GM19025 (cell line): ENCODE measurements around the gene PIK3R3.
A peak's percentile ranks its signal among the peaks of the same experiment; 100 is the strongest.

ENCODE experiments used
- ATAC-seq: cut with Tn5 transposase; IDR thresholded peaks from one replicate; pipeline ENCODE4 v1.9.1; 2021; ENCODE audit warnings: mild to moderate bottlenecking, low read depth, moderate library complexity; ENCODE audit not compliant: unreplicated experiment

PIK3R3 gene

DNA sequence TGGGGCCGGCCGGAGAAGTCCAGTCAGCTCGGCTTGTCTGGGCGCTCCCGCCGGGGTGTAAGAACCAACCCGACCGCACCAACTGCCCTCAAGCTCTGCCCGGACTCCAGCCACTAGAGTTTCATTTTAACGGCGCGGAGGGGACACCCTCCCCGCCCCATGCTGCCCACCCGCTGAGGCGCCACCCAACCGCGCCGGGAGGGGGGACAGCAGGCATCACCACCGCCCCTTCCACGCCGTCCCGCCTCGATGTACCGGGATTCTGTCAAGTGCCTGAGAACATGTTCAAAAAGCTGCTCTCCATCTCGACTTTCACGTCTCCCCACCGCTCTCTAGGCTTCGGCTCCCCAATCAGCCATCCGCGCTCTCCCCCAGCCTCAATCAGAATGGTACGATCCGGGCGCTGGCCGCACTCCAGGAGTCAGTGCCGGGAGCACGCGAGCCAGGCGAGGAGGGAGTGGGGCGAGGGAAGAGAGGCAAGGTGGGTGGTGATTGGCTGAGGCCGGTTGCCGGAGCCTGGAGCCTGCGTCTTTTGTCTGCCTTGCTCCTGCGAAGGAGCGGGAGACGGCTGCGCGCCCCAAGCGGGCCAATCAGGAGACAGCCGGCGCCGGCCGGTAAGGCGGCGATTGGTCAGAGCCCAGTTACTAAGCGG is at the start of gene PIK3R3:
Gene PIK3R3, minus strand, starts transcription at position 101 of the 652 bp plus-strand sequence. CDS start 677 bp downstream, outside the sequence.
- ATAC-seq: peak; percentile 82

DNA sequence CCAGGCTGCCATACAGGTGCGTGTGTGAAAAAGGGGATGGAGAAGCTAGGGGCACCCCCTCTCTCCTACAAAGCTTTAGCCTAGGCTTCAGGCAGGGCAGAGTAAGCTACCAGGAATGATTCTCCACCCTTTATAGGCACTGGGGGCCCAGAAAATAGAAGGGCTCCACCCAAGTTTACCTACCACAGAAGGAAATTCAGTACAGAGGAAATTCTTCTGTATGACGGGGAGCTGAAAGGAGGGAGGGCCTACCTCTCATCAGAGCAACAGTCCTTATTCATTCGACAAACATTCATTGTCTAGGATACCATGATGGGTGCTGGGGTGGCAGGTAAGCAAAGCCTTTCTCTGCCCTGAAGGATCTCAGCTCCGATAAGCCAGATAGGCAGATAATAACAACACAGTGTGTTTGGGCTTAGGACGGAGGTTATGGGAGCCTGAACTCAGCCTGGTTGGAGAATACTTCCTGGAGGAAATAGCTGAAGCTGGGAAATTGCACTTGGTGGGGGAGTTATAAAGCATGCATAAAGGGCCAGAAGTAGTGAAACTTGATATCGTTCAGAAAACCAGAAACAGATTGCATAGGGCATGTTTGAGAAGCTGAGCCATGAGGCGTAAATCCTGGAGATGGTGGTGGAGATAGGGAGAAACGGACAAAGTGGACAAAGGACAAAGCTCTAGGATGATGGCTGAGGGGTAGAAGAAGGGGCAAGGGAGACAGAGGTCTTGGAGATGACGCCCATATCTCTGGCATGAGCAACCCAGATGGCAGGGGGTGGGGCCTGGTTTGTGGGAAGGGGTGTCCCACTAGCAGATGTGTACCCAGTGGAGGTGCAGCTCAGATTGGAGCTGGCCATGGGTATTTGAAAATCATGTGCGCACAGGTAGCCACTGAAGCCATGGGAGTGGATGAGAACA is 49.2 kb upstream of the PIK3R3 start:
- no peak for ATAC-seq

DNA sequence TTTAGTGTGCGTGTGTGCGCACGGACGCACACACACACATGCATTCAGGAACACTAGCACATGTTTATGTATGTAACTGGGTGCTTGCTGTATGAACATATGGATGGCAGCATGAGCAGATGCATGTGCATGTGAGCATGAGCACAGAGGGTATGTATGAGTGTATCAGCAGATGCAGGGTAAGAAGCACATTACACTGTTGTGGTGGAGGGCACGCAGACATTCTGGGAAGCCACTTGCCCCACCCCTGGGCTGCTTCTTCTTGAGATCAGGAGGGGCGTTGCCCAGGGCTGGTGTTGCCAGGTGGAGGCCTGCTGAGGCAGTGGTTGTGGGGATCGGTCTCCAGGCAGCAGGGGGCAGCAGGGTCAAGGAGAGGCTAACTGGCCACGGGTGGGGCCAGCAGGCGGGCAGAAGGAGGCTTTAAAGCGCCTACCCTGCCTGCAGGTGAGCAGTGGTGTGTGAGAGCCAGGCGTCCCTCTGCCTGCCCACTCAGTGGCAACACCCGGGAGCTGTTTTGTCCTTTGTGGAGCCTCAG is 47.7 kb upstream of the PIK3R3 start:
- ATAC-seq: no peak

DNA sequence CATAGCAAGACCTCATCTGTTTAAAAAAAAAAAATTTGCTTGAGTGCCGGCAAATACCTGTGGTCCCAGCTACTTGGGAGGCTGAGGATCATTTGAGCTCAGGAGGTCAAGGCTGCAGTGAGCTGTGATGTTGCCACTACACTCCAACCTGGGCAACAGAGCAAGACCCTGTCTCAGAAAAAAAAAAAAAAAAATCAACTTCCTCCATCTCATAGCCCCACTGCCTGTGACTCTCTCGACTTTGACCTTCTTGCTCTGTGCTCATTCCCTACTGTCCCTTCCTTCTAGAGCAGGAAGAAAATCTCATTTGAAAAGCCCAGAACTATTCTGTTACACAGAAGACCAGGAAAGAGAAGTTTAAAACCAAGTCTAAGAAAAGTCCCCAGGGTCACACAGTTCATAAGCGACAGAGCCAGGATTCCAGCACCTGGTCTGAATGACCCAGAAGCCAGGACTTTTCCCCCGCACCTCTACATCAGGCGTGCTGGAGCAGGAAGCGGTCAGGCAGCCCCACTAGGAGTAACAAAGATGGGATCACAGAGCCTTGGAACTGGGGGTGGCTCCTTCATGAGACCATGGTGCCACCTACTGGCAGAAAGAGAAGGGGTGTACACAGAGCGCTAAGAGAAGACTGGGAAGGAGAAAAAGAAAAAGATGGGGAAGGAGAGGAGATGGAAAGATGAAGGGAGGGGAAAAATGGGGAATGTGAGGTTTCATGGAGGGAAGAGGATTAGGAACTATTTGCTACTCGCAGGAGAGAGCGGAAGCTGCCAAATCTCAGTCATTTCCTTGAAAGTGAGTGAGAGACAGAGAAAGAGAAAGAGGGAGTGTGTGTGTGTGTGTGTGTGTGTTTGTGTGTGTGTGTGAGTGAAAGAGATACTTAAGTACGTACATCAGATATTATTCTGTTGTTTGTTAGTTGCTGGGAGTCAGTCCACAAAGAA is 47.0 kb upstream of the PIK3R3 start:
- ATAC-seq: no peak

DNA sequence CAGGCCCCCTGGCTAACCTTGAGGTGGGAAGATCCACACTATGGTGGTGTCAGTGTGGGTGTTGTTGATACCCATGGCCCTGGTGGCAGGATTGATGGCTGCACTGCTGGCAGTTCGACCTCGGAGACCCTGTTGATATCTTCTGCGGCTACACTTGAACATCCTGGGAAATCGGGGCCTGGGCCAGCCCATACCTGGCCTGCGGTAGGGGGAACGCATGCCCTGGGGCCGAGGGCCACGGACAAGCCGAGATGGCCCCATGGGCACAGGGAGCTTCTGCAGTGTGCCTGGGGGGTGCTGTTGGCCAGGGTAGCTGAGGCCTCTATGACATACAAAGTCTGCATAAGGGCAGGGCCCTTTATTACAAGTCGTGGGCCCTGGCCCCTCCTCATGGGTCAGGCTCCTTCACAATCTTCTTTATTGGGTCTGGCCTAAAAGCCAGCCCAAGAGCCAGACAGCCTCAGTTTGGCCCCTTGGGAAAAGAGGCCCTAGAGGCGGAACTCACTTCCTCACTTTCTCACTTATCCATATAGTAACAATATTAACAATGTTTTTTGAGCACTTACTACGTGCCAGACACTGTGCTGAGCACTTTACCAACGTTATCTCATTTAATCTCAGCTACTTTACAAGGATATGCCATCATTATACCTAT is 43.9 kb upstream of the PIK3R3 start, which contains the start of gene P3R3URF:
Gene P3R3URF, minus strand, starts transcription at position 278 of the 655 bp plus-strand sequence. Its CDS starts 17 bp downstream, at position 261.
- no peak for ATAC-seq

DNA sequence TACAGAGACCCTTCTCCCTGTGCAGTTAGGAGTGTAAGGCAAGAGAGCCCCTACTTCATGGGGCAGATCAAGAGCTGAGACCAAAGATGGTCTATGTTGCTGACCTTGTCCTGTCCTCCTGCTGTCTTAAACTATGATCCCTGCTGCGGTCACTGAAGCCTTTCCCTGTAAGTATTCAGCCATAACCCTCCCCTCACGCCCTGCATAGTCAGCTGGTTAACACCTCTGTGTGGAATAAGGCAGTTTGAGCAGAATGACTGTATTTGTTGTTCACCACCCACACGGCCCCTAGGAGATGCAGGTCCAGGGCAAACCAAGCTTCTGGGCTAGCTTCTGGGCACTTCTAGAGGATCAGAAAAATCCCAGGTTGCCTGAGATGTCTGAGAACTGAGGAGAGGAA is 42.8 kb upstream of the PIK3R3 start:
- ATAC-seq: no peak

DNA sequence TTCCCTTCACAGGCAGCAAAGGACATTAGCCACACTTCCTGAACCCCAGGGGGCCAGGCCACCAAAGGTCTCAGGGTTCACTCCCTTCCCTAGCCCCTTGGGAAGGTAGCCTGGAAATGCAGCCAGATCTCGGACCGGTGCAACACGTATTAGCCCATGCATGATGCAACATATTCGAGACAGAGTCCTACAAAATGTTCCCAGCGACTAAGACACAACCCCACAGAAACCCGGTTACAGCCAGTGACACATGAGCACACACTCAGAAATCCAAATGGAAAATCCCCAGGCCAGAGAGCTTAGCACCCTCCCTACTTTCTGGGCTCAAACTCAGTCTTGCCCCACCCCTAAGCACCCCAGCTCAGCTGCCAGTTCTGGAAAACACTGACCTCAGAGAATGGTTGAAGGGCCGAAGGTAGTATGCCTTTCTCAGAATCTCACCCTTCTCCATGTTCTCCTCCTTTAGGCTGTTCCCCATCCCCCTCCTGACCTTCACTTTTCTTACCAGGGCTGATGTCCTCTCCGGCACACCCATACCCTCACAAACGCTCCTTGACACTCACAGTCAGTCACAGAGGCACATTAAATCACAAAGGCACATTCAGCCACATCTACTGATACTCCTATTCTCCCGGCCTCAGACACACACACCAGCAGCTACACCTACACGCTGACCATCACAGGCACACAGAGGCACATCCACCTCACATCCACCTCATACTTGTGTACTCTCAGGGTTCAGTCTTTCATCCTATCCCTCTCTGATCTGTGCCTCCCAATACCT is 42.2 kb upstream of the PIK3R3 start, which contains the start of gene TSPAN1:
Gene TSPAN1, plus strand, starts transcription at position 640 of the 784 bp plus-strand sequence. CDS start 6,021 bp downstream, outside the sequence.
- ATAC-seq: no peak

DNA sequence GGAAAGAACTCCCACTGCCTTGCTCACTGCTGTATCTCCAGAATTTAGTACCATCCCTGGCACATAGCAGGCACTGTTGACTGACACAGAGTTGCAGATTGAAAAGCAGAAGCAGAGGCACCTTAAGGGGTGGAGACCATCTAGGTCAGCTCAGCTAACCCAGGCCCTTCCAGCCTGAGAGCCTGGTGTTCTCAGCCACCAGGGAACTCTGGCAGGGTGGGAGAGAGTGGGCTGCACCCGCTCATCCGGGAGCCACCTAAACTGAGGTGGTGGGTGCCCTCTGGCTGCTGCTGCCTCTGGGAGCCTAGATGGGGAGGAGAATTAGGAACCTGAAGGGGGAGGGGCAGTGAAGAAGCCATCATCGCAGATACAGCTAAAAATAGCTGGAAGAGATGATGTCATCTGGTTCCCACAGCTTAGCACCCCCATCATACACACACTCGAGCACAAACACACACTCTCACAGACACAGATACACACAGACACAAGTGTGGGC is 41.0 kb upstream of the PIK3R3 start:
- no peak for ATAC-seq

DNA sequence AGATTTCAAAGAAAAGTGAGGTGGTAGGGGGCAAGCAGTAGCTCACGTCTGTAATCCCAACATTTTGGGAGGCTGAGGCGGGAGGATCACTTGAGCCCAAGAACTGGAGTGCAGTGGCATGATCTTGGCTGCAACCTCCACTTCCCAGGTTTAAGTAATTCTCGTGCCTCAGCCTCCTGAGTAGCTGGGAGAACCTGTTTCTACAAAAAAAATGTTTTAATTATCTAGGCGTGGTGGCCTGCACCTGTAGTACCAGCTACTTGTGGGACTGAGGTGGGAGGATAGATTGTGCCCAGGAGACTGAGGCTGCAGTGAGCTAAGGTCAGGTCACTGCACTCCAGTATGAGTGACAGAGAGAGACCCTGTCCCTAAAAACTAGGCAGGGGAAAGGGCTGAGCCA is 39.9 kb upstream of the PIK3R3 start:
- ATAC-seq: no peak

DNA sequence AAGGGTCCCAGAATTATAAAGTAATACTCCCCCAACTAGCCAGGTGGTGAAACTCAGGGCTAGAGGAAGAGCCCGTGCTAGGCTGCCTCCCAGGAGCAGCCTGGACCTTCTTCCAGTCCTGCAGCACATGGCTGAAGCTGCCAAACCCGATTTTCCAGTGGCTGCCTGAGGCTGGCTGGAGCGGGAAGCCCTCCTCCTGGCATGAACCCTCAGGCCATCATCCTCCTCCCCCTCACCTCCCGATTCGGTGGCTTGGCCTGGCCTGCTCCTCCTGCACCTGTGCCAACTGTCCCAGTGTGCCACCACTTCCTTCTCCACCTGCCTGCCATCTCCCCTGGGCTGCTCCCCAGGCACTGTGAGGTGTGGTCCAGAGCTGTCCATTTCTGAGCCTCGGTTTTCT is 39.4 kb upstream of the PIK3R3 start:
- no peak for ATAC-seq

DNA sequence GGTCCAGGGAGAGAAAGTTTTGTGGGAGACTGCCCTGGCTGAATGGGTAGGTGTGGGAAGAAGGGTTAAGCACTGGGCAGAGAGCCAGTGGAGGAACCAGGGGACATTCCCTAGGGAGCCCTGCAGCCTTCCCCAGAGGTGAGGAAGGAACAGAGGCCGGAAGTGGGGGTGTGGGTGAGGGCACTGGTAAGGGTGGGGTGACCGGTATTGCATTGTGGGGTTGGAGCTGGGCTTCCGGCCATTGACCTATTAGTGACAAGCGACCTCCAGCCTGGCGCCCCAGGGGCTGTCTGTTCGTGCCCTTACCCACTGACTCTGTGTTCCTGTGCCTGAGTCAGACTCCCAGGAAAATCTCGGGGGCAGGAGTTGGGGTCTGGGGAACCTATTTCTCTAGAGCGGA is 38.9 kb upstream of the PIK3R3 start:
- no peak for ATAC-seq

DNA sequence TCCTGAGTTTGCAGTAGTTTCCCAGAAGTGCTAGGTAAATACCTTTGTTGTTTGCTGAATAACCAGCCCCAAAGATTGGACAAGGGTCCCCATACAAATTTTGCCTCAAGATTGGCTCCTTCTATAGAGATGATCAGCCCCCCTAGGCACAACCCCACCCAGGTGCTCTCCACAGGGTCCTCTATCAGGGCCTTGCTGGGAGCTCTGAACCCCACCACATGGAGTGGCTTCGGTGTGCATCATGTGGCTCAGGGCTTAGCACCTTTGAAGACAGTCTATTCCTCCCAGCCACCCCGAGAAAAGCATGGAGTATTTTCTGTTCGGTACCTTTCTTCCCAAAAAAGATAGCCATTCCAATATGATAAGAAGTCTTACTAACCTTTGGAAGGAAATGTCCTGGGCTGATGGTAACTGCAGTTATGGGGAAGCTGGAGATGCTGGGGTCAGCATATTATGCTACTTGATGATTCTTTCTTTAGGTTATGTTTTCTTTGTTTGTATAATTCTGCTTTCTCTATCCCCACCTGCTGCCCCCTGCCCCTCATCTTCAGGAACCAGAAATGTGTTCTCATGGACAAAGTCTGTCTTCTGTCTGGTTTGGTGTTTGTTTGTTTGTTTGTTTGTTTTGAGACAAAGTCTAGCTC is 37.5 kb upstream of the PIK3R3 start:
- no peak for ATAC-seq

DNA sequence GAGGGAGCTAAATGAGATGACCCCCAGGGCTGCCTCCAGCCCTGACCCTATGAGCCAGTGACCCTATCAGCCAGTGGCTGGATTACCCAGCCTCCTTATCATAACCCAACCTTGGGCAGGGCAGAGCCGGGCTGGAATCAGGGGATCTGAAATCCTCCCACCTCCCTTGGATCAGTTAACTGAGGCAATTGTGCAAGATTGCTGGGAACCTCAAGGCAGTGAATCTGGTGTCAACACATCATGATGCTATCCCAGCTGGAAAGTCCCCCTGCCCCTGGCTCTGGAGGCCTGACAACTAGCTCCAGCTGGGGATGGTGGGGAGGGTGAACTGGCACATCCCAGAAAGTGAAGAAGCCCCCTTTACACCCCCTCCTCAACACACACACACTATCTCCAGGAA is 36.0 kb upstream of the PIK3R3 start:
- no peak for ATAC-seq

DNA sequence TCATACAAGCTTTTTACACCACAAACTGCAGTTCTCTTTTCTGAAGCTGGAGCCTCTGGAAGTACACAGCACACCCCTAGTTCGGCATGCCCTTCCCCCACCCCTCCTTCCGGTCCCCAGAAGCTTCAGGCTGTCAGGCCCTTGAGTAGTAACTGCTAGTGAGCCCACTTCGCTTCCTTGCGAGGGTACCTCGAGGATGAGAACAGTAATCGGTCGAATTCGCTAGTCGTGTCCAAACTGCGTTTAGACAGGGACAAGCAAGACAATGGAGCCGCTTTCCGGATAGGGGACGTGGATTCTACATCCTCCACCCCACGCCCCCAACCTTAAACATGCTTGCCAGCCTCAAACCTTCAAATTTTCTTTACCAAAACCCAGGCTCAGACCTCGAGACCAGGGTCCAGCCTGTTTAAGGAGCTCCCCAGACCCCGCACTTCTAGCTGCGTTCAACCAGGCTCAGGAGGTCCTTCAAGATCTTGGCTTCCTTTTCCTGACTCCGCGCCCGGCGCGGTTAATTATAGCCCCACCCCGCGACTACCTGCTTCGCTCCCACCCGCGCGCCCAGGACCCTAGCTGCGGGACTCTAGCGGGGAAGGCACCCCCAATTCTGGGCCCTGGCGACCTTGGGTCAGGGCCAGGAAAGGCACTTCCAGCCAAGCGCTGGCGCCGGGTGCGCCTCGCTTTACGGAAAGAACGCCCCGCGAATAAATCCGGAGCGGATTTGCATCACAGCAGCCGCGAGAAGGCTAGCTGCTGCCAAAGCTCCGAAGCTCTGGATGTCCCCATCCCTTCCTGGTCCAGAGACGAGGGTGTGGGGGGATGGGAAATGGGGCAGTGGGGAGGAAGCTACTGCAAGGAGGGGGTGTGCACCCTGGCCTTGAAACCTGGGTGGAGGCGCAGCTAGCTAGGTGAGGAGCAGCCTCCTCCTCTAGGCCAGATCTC is 34.4 kb upstream of the PIK3R3 start:
- no peak for ATAC-seq

DNA sequence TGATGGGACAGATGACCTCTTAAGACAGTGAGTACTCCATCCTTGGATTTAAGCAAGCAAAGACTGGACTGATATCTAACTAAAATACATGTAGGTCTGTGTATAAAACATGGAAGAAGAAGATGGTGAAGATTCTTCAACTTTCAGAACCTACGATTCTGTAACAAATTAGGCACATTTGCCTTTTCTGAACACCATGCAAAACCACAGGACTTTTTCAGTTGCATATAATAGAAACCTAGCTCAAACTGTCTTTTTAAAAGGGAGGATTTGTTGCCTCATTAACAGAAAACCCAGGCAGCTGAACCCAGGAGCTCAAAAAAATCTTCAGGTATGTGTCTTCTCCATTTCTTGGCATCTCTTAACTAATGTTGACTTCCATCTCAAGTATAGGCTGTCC is 27.8 kb upstream of the PIK3R3 start:
- no peak for ATAC-seq

DNA sequence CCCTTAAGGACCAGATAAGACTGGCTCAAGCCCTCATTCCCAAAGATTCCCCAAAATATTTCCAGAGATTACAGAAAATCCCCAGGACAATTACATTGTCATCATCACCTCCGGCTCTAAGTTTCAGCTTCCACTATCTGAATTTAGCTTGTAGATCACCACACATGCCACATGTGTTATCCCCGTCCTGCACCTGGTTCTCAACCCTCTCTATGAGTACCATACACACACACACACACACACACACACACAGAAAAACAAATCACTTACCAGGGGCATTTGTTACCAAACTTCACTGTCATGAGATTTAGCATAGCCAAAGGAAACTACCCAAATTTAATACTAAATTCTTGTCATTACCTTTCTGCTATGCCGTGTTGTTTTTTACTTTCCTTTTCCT is 27.1 kb upstream of the PIK3R3 start:
- no peak for ATAC-seq
